Cerebellar cortex (tissue), 1 donor: Measurements from ENCODE around the gene TMEM219.
"Not testable (repeated sequence)": the region's sequence is repeated elsewhere in the genome, so short reads cannot be mapped to it uniquely, and the experiment has no call there.

Experiments
- DNase-seq: peaks from one replicate; pipeline ENCODE4 v3.0.0-alpha.2; 2015; ENCODE audit warnings: low spot score

TMEM219 gene

DNA sequence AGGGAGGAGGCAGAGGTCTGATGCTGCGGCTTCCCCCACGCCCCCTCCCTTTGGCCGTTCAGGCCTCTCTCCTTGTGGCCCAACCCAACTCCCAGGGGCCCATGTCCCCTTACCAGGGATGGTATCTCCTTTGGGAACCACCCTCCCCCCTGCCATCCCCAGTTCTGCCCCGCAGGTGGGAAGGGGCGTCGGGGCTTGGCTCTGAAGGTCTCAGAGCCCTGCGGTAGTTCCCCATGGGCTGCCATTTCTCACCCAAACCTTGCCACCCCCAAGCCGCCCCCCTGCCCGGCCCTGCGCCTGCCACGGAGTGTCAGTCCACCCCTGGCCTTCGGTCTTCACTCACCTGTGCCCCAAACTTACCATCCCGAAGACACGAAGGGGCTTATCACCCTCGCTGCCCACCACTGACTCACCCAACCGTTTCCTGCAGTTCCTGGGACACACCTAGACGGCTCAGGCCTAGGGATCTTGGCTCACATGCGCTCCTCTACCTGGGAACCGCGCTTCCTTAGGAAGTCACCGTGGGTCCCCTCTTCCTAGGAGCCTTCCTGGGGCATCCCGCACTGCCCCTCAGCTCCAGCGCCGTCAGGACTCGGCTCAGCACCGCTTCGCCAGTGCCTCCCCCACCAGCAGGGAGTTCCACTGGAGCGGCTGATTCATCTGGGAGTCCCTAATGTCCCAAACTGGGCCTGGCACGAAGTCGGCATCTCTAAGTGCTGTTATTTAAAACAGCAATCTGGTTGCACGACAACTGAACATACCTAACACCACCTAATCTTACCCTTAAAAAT is 50.0 kb downstream of the TMEM219 start:
- no peak for DNase-seq

DNA sequence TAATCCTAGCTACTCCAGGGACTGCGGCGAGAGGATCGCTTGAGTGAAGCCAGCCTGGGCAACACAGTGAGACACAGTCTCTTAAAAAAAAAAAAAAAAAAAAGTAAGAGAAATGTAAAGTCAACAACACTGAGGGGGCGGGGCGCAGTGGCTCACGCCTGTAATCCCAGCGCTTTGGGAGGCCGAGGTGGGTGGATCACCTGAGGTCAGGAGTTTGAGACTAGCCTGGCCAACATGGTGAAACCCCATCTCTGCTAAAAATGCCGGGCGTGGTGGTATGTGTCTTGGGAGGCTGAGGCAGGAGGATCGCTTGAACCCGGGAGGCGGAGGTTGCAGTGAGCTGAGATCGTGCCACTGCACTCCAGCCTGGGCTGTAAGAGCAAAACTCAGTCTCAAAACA is 50.7 kb downstream of the TMEM219 start:
- DNase-seq: not testable (repeated sequence)

DNA sequence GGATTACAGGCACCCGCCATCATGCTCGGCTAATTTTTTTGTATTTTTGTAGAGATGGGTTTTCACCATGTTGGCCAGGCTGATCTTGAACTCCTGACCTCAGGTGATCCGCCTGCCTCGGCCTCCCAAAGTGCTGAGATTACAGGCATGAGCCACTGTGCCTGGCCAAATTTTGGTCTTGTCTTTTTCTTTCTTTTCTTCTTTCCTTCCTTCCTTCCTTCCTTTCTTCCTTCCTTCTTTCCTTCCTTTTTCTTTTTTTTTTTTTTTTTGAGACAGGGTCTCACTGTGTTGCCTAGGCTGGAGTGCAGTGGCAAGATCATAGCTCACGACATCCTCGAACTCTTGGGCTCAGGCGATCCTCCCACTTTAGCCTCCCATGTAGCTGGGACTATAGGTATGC is 53.6 kb downstream of the TMEM219 start:
- DNase-seq: not testable (repeated sequence)

DNA sequence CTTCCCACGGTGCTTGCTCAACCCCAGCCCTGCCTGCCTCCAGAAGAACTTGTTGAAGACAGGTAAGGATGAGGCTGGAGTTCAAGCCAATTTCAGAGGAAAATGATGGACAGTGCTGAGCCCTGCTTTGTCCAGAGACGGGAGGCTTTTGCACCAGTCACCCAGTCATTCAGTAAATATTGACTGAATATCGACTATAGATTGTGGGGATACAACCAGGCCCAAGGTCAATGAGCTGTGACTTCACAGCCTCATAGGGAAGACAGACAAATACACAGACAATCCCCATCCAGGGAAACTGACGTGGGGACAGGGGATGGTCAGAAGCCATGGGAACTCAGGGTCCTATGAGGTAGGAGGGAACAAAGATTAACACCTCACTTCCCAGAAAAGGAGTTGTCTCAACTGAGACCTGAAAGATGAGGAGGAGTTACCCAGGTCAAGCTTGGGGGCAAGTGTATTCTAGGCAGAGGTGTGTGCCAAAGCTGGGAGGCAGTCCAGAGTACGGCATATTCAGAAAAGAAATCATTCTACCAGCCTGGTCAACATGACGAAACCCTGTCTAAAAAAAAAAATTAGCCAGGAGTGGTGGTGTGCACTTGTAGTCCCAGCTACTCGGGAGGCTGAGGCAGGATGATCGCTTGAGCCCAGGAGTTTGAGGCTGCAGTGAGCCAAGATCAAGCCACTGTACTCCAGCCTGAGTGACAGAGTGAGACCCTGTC is 54.8 kb downstream of the TMEM219 start:
- no peak for DNase-seq

DNA sequence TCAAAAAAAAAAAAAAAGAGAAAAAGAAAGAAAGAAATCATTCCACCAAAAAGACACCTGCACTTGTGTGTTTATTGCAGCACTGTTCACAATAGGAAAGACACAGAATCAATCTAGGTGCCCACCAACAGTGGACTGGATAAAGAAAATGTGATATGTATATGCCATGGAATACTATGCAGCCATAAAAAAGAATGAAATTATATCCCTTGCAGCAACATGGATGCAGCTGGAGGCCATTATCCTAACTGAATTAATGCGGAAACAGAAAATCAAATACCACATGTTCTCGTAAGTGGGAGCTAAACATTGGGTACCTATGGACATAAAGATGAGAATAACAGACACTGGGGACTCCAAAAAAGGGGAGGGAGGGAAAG is 55.4 kb downstream of the TMEM219 start:
- no peak for DNase-seq

DNA sequence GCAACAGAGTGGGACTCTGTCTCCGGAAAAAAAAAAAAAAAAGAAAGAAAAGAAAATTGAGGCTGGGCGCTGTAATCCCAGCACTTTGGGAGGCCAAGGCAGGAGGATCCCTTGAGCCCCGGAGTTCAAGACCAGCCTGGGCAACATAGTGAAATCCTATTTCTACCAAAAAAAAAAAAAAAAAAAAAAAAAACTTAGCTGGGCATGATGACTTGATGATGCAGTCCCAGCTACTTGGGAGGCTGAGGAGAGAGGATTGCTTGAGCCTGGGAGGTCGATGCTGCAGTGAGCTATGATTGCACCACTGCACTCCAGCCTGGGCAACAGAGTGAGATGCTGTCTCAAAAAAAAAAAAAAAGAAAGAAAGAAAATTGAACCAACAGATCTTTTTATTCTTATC is 56.1 kb downstream of the TMEM219 start:
- DNase-seq: not testable (repeated sequence)

DNA sequence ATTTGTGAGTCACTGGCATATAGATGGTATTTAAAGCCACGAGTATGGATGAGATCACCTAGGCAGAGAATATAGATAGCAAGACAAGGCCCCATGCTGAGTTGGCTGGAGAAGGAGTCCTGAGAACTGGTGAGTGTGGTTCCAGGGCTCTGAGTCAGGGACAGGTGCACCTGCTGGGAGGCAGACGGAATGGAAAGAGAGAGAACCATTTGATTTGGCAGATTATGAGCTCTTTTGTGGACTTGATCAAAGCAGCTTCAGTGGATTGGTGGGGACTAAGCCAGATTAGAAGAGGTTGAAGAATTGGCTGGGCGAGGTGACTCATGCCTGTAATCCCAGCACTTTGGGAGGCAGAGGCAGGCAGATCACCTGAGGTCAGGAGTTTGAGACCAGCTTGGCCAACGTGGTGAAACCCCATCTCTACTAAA is 56.9 kb downstream of the TMEM219 start:
- DNase-seq: no peak
